HG02759 (cell line): ENCODE data around the gene SHC3.

Experiments used
- ATAC-seq: cut with Tn5 transposase; IDR thresholded peaks from one replicate; pipeline ENCODE4 v1.9.1; 2021; ENCODE audit warnings: mild to moderate bottlenecking, moderate library complexity; ENCODE audit not compliant: unreplicated experiment

Gene SHC3

GRCh38 chr9:89059925-89060506, 118.6 kb downstream of the SHC3 start:
- ATAC-seq = no peak

- no peak for ATAC-seq
Measured at GRCh38 chr9:89058906-89059305, 119.7 kb downstream of the SHC3 start.

DNA sequence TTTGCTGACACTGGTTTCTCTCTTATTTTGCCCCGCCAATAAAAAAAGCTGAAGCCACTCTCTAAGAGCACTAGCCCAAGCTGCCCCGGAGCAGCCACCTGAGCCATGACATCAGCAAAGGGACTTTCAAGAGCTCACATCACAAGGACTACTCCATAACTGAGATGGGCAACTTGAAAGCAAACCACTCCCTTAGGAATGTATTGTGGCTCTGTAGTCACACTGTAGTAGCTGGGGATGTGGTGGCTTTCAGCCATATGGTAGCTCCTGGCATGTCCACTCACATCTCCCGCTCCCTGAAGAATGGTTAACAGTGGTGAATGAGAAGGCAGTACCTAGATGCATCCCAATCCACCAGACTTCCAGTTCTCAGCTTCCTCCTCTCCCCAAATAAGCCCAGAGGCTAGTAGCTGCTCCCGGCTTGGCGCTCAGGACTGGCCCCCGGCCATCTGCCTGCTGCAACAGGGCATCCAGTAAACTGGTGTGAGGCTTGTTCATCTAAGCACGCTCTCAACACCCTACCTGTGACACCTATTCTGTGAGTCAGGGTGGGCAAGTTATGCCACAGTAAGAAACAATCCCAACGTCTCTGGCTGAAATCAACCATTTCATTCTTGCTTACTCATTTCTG, 123.6 kb downstream of the SHC3 start:
- ATAC-seq = no peak

DNA sequence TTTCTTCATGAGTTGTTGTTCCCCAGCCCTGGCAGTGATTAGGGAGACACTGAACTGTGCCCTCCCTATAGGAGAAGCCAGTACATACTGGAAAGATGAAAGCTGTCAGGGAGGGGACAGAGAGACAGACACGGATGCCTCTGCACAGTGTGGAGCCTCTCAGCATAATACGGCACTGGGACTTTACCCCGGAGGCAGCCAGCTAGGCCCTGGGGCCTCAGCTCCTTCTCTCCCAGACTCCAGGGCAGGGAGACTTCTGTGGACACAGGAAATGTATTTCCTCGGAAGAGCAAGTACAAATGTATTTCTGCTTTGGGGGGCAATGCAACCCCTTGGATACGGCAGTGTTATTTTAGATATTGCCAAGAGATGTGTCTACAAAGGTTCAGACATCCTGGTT, 125.3 kb downstream of the SHC3 start:
- ATAC-seq = no peak

DNA sequence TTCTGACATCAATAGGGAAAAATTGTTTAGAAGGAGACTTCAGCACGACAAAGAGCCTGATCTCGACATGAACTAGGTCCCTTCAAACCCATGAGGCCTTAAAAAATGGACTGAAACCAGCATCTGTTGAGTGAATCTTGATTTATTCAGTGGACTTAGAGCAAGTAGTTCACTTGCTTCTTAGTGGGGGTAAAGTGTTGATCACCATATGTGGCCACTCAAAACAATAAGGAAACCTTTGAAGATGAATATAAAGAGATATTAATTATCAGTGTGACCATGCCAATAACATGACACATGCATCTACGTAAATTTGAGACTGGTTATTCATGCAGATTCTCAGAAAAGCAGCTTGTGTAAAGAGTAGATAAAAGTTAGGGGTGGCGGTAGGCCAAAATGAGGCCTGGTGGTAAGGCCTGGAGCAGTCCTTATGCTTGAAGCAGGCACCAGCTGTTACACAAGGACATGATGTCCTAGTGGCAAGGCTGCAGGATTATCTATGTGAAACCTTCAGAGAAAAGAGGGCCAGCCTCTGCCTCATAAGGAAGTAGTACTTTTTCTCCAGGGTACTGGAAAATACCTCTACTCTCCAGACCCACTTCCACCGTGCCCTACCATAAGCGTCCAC, 126.0 kb downstream of the SHC3 start:
- no peak for ATAC-seq

DNA sequence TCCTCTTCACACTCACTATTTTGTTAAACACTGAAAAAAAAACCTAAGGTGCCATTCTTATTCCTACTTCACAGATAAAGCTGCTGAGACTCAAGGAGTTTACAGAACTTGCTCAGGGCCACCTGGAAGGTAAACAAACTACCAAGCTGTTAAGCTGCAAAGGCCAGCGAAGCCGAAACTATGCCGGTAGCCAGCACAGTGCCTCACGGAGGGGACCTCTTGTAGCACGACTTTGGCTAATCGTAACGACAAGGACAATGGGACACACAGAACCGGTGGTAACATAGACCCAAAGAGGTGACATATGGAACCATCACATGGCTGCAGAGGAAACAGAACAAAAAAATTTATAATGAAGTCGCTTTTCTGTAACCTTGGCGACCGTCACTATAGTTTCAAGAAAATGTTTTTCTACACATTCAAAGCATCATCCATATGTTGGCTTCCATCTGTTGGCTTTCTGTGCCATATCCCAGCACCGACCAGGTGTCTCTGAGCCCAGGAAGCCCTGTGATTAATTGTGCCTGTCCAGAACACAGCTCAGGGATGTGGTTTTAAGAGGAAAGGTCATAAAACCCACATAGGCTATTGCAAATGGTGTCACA, 127.1 kb downstream of the SHC3 start:
- no peak for ATAC-seq

- no peak for ATAC-seq
Measured at GRCh38 chr9:89049646-89050045, 129.0 kb downstream of the SHC3 start.

- ATAC-seq = no peak
Measured at GRCh38 chr9:89048616-89049015, 130.0 kb downstream of the SHC3 start.

DNA sequence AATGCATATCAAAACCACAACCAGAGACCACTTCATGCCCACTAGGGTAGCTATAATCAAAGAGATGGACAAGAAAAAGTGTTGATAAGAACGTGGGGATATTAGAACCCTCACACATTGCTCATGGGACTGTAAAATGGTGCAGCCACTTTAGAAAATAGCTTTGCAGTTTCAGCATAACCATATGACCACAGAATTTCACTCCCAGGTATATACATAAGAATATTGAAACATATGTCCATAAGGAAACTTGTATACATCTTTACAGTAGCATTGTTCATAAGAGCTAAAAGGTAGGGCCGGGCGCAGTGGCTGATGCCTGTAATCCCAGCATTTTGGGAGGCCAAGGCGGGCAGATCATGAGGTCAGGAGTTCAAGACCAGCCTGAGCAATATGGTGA, 131.0 kb downstream of the SHC3 start:
- no peak for ATAC-seq

DNA sequence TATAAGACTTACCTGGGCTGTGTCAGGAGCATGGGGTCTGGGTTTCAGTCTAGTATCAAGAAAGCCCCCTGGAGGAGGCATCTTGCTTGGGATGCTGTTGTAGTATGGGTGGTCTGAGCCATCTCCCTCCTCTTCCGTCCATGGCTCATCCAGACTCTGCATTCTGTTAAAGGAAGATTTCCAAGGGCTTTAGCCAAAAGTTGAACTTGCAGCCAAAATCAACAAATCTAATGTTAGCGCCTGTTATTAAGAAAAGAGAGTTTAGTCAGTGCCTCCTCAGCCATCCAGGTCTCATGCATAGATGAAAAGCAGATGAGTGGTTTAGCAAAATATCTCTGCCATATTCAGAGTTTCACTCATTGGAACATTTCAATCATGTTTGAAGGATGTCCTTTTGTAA, 131.8 kb downstream of the SHC3 start:
- no peak for ATAC-seq

DNA sequence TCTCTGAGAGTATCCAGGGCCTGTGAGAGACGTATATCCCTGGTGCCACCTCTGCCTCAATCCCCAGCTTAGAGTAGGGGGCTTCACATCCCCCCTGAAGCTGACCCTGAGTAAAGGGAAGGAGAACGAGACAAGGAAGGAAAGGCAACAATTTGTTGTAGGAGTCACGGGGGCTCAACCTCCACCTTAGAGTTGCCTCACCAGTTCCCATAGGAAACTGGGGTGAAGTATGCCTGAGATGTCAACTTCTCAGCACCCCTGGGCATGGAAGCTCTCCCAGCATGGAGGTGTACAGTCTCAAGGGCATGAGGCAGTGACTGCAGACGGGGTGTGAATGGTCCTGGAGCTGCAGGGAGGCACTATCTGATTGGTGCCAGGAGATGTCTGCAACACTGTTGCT, 133.7 kb downstream of the SHC3 start:
- ATAC-seq = no peak

- no peak for ATAC-seq
Measured at GRCh38 chr9:89044104-89044503, 134.5 kb downstream of the SHC3 start.

- ATAC-seq = no peak
Measured at GRCh38 chr9:89042984-89043383, 135.6 kb downstream of the SHC3 start.

- ATAC-seq = no peak
Measured at GRCh38 chr9:89039664-89040063, 139.0 kb downstream of the SHC3 start.

DNA sequence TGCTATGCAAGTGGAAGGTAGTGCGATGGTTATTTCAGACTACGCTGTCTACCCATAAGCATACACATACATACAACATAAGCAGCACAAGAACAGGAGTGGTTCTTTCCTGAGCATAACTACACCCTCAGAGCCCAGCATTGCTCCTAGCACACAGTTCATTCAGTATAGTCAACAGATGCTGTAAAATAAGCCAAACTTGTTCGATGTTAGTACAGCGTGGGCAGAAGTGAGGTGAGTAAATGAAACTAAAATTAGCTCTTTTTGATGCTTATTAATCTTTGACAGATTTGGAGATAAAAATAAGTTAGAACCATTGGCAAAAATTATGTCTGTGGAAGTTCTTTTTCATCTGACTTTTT, 139.5 kb downstream of the SHC3 start:
- no peak for ATAC-seq

DNA sequence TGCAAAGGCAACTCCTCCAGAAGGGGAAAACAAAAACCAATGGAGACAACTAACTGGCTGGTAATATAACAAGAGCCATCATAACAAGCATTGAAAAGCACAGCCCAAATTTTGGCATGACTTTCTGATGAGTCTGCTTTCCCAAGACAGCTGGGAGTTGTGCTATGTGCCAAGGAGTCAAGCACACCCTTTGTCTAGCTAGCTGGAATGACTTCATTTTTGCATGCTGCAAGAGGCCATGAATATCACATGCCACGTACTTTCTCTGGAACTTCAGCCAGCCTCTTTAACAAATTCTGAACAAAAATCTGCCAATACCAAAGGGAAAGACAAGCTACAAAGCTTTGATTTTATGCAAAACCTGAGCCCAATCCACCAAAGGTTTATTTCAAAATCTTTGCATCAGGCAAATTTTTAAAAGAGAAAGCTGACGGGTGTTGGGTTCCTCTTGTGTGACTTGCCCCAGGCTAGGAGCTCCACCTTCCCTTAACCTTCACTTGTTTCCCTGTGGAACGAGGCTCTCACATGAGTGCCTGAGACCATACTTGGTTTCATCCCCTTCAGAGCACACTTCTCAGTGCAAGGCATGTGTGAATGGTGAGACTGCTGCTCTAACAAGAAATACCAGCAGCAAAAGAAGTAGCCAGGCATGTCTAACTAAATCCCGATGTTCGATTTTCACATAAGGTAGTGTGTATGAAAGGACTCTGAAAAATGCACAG, 140.1 kb downstream of the SHC3 start:
- no peak for ATAC-seq

GRCh38 chr9:89037891-89038290, 140.7 kb downstream of the SHC3 start:
- ATAC-seq = no peak

DNA sequence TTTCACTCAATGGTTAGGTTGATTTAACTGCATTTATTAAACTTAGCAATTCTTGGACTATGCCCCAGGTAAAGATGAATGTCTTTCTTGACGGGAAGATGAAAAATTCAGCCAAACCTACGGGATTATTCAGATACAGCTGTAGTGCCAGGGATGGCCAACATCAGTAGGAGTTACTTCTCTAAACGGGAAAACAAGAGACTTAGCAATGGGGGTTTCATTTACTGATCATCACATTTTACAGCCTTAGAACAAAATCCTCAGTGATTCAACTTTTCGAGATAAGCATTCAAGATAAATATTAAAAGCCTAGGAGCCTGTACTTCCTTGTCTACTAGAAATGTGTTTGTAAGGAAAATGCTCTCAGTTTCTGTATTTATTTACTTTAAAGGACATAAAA, 141.3 kb downstream of the SHC3 start:
- no peak for ATAC-seq

- ATAC-seq = no peak
Measured at GRCh38 chr9:89036891-89037290, 141.7 kb downstream of the SHC3 start.

DNA sequence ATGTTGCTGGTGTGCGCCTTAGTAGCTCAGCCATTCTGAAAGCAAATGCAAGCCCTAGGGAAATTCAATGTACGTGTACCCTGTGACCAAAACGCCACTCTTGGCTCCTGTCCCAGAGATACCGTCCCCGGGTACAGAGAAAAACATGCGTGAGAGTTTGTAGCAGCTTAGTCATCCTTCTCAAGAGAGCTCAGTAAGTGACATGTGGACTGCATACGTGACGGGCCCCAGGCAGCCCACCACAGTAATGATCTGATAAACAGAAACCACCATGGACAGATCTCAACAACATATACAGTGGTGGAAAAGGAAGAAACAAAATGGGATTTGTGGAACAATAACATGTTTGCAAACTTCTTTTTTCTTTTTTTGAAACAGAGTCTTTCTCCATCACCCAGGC, 142.2 kb downstream of the SHC3 start:
- no peak for ATAC-seq

DNA sequence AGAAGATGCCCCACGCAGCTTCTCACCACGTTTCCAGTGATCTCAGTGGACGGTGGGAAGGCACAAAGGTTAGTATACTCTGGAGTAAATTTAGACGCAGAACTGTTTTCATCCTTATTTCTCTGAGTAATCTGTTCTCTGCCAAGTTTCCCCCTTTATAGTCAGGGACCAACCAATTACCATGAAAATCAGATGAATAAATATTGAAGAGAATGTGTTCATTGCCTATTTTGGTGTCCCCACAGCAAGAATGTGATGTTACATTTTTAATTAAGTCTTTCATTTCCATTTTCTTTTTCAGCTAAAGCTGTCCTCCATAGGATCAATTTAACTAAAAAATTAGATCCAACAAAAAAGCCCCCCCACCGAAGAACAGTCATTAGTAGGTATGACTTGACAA, 146.0 kb downstream of the SHC3 start:
- no peak for ATAC-seq

DNA sequence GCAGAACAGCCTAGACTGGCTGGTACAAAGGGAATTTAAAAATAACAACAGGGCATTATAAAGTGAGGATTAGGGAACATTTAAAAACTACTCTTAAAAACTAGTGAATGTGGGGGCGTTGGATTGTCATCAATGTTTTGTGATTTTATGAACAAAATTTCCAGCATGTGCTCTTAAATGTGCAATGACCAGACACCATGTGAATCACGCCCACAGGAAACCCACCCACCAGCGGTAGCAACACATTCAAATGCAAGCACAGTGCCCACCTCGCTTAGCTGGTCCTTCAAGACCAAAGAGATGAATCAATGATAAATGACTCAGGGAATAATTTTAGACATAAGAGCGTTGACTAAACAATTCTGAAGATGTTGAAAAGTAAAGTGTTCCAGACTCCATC, 146.4 kb downstream of the SHC3 start:
- no peak for ATAC-seq
